HepG2 (cell line): Measurements from ENCODE around the gene NPEPL1. TPM values are rescaled to one million over a fixed set of nuclear protein-coding genes. Genes with fewer than 3 reads are reported as not detected.

Experiments used
- ATAC-seq: fragments of 200-7000 bp; cut with Tn5 transposase; 3 replicates; pipeline ENCODE4 v1.9.1; 2020; ENCODE audit warnings: mild to moderate bottlenecking, moderate library complexity
- BruUV-seq: library from RNA; stranded (reverse); fragments of 400-500 nt; replicated peaks from 2 replicates; lab custom pipeline; 2021; lab: Mats Ljungman, UMichigan
- CTCF ChIA-PET: fragments of 300-600 bp; formaldehyde crosslinking; extraction: SDS; loops from one replicate; lab custom pipeline; 2021; ENCODE audit warnings: low total read pairs, inconsistent platforms, low intra/inter-chr PET ratio; lab: Yijun Ruan, JAX
- POLR2A ChIA-PET: fragments of 350-600 bp; sonication (Branson Sonifier 250); formaldehyde crosslinking; loops from one replicate; lab custom pipeline; 2020; ENCODE audit warnings: antibody characterized with exemption, inconsistent platforms; lab: Yijun Ruan, JAX
- DNase-seq: peaks from one replicate; pipeline ENCODE4 v3.0.0-alpha.2; 2015; ENCODE audit warnings: low spot score
- FAIRE-seq: peaks from 3 replicates; lab custom pipeline; 2011; peaks lifted over from hg19 to GRCh38; lab: Jason Lieb, UNC
- H2AFZ ChIP-seq: one replicate; pipeline ENCODE4 v1.6.1; 2011; ENCODE audit warnings: low read length, inconsistent platforms
- H3K27ac ChIP-seq: fragments of 300-600 bp; 3 replicates; pipeline ENCODE4 v1.8.0; 2011; ENCODE audit warnings: mixed run types, mild to moderate bottlenecking, mixed read lengths, low read length, inconsistent platforms; ENCODE audit not compliant: insufficient read depth; ENCODE audit errors: extremely low read length
- H3K27me3 ChIP-seq, 2 experiments: fragments of 200-600 bp in 1 of 2; 2 replicates in 1 of 2; 3 replicates in 1 of 2; pipeline versions ENCODE4 v1.6.0 to v1.8.0; 2011; ENCODE audit warnings: low read length in 2 of 2, mild to moderate bottlenecking in 2 of 2, moderate library complexity in 2 of 2, inconsistent platforms in 1 of 2; ENCODE audit not compliant: insufficient read depth in 2 of 2, control insufficient read depth in 1 of 2
- H3K36me3 ChIP-seq, 2 experiments: fragments of 200-600 bp in 1 of 2; replicated peaks in 1 of 2; 2 replicates in 1 of 2; 3 replicates in 1 of 2; pipeline versions ENCODE4 v1.5.1 to v1.8.0; 2011; ENCODE audit warnings: low read length in 2 of 2, inconsistent platforms in 1 of 2; ENCODE audit not compliant: insufficient read depth in 2 of 2, control insufficient read depth in 1 of 2
- H3K4me1 ChIP-seq: 2 replicates; pipeline ENCODE4 v1.5.1; 2012; ENCODE audit warnings: low read length, inconsistent platforms; ENCODE audit not compliant: insufficient read depth
- H3K4me2 ChIP-seq: 2 replicates; pipeline ENCODE4 v1.6.0; 2011; ENCODE audit warnings: low read depth, low read length, inconsistent platforms
- H3K4me3 ChIP-seq, 3 experiments: fragments of 200-600 bp in 1 of 3; sonication (generic), shearing (Covaris generic) in 1 of 3; replicated peaks in 1 of 3; 2 replicates each; pipeline ENCODE4 v1.5.1; 2011 to 2016; ENCODE audit warnings: low read length in 3 of 3, inconsistent platforms in 2 of 3, low read depth in 2 of 3, mild to moderate bottlenecking in 2 of 3, control low read depth in 1 of 3, mixed read lengths in 1 of 3; ENCODE audit not compliant: insufficient read depth in 1 of 3
- H3K79me2 ChIP-seq: one replicate; pipeline ENCODE4 v1.6.1; 2011; ENCODE audit warnings: low read length, inconsistent platforms; ENCODE audit not compliant: insufficient read depth
- H3K9ac ChIP-seq: 2 replicates; pipeline ENCODE4 v1.6.0; 2011; ENCODE audit warnings: mild to moderate bottlenecking, low read depth, low read length, inconsistent platforms; ENCODE audit not compliant: insufficient read depth
- H3K9me3 ChIP-seq: 2 replicates; pipeline ENCODE4 v1.5.1; 2012; ENCODE audit warnings: mild to moderate bottlenecking, low read length
- H4K20me1 ChIP-seq: 2 replicates; pipeline ENCODE4 v1.6.0; 2011; ENCODE audit warnings: inconsistent platforms, mild to moderate bottlenecking, low read length, moderate library complexity; ENCODE audit not compliant: insufficient read depth
- ATM ChIP-seq: fragments of 450-650 bp; IDR thresholded peaks from 2 replicates; pipeline ENCODE4 v1.7.1; 2017; ENCODE audit warnings: mild to moderate bottlenecking, borderline replicate concordance
- ELK4 ChIP-seq: sonication (generic); formaldehyde crosslinking; IDR thresholded peaks from 2 replicates; pipeline ENCODE4 v1.9.0; 2021; ENCODE audit warnings: missing genetic modification reagents, borderline replicate concordance
- FOXM1 ChIP-seq: sonication (generic); formaldehyde crosslinking; IDR thresholded peaks from 2 replicates; pipeline ENCODE4 v1.5.0; 2020; ENCODE audit warnings: missing genetic modification reagents
- PRMT3 ChIP-seq: sonication (generic); formaldehyde crosslinking; IDR thresholded peaks from 2 replicates; pipeline ENCODE4 v1.8.1; 2022; ENCODE audit warnings: low read depth, mild to moderate bottlenecking, moderate library complexity, missing genetic modification reagents, borderline replicate concordance
- RBM22 ChIP-seq: fragments of 200-400 bp; formaldehyde crosslinking; optimal IDR thresholded peaks from 2 replicates; pipeline ENCODE3; 2017; ENCODE audit warnings: mild to moderate bottlenecking, low read length, moderate library complexity
- SIN3A ChIP-seq: IDR thresholded peaks from 2 replicates; pipeline ENCODE4 v1.6.1; 2011; ENCODE audit warnings: low read depth, mild to moderate bottlenecking, control low read depth, low read length, borderline replicate concordance
- WGBS: methylation state at CpG from one replicate; pipeline ENCODE4 v1.1.6; 2017; ENCODE audit warnings: low lambda C conversion rate; 5-methylcytosine and 5-hydroxymethylcytosine counted together
- in situ Hi-C: cut with HindIII; loops from 2 replicates; pipeline ENCODE4 v1.10.0; 2017; ENCODE audit warnings: low pct_unique_long_range_greater_than_20kb; ENCODE audit not compliant: extremely low pct_ligation_motif_present
- intact Hi-C: fragments of 100-400 bp; cut with micrococcal nuclease; formaldehyde crosslinking; loops from one replicate; pipeline ENCODE4 v1.10.0; 2022; ENCODE audit not compliant: unreplicated experiment
- polyA plus RNA-seq, 8 experiments: library from polyadenylated mRNA; depleted of rRNA in 3 of 8; stranded (reverse) in 7 of 8; unstranded in 1 of 8; fragments of >200 nt; fragmentation: Illumina TruSeq in 4 of 8; extraction: Trizol in 4 of 8; gene quantifications; 2 replicates each; pipeline versions ENCODE4 v1.2.1 to v1.2.3, GENCODE V29; 2011 to 2016; ENCODE audit warnings: low read depth in 4 of 8, missing spikeins in 1 of 8, mixed read lengths in 1 of 8; ENCODE audit not compliant: insufficient read depth in 1 of 8
- total RNA-seq, 5 experiments: library from RNA; depleted of rRNA; stranded (reverse); fragments of >200 nt; fragmentation: Illumina TruSeq; extraction: Trizol; gene quantifications; 2 replicates each; pipeline ENCODE4 v1.2.3, GENCODE V29; 2016; ENCODE audit warnings: low read depth in 1 of 5

The NPEPL1 gene
- total and polyA plus RNA-seq, 2 of the 13 experiments (the other 11 are each of a cell fraction or from before 2014, with no cell fraction given): 4.1 to 7.5 TPM

- BruUV-seq: TSS peak; percentile 37
- TF ChIP-seq ELK4: no peak
- TF ChIP-seq ATM: no peak
- TF ChIP-seq PRMT3 (CRISPR knock-in tag): no peak
- TF ChIP-seq, all 625 proteins: peak for 0
- H3K36me3 ChIP-seq: peaks cover 26 to 73% of the 10 kb centered on the region in 2 experiments
- H3K27me3 ChIP-seq: no peaks in the 10 kb centered on the region
- no peak overlapping the region for H3K4me2 ChIP-seq
- ChIA-PET POLR2A (no interaction called here), CTCF (no interaction called here)
- H2AFZ ChIP-seq: no peak overlapping the region
- no peak overlapping the region for H3K27ac ChIP-seq
- in situ Hi-C loops (no loop called here), intact Hi-C loops (no loop called here)
- H3K9ac ChIP-seq: no peak overlapping the region
- ATAC-seq (no peak), DNase-seq (no peak), FAIRE-seq (no peak)
- H3K79me2 ChIP-seq: no peaks in the 10 kb centered on the region
- H4K20me1 ChIP-seq: no peaks in the 10 kb centered on the region
- H3K9me3 ChIP-seq: no peaks in the 10 kb centered on the region
- H3K4me1 ChIP-seq: no peaks in the 10 kb centered on the region
- H3K4me3 ChIP-seq: no peak overlapping the region
- 96% methylated on average over 5 of the region's 5 CpGs for WGBS
These were observed 14.8 kb upstream of the NPEPL1 start for GRCh38 chr20:58677808-58678207.

DNA sequence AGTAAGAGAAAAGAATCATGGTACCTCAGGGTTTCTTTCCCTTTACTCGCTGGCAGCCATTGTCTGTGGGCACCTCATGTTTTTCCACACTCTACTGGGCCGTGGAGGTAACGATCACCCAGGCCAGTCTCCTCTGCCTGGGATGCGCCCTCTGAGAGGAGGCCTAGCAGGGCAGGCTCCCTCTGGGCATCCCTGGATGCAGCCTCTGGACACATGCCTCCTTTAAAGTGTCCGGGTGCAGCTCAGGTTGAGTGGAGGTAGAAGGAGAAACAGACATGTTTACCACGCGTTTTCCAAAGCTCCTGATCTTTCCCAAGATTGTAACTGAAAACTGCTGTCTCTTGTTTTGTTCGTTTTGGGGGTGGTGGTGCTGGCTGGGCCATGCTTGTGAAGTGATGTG lies 13.8 kb upstream of the NPEPL1 start:
- TF ChIP-seq SIN3A (no peak), RBM22 (peak; percentile 64), FOXM1 (CRISPR knock-in tag) (0 out of 2 replicates have a peak, but pooled peaks have one; percentile 38)
- no peak overlapping the region for H2AFZ ChIP-seq
- no peaks in the 10 kb centered on the region for H4K20me1 ChIP-seq
- no peak overlapping the region for H3K4me2 ChIP-seq
- CTCF ChIA-PET: no interaction called here
- in situ Hi-C loops: no loop called here
- no TSS peak for BruUV-seq
- H3K9ac ChIP-seq: no peak overlapping the region
- ATAC-seq (no peak), DNase-seq (no peak), FAIRE-seq (no peak)
- intact Hi-C loops: no loop called here
- H3K4me1 ChIP-seq: no peaks in the 10 kb centered on the region
- POLR2A ChIA-PET: no interaction called here
- H3K36me3 ChIP-seq: peaks cover 24 to 63% of the 10 kb centered on the region in 2 experiments
- no peaks in the 10 kb centered on the region for H3K9me3 ChIP-seq
- no peaks in the 10 kb centered on the region for H3K27me3 ChIP-seq
- WGBS: 95% methylated on average over 8 of the region's 8 CpGs
- H3K79me2 ChIP-seq: no peaks in the 10 kb centered on the region
- no peak overlapping the region for H3K4me3 ChIP-seq
- H3K27ac ChIP-seq: no peak overlapping the region
